HepG2 (cell line): ENCODE results near the gene ZNF574. TPM values are rescaled to one million over a fixed set of nuclear protein-coding genes. Genes with fewer than 3 reads are reported as not detected.

Experiments
- ATAC-seq: fragments of 200-7000 bp; cut with Tn5 transposase; 3 replicates; pipeline ENCODE4 v1.9.1; 2020; ENCODE audit warnings: mild to moderate bottlenecking, moderate library complexity
- BruUV-seq: library from RNA; stranded (reverse); fragments of 400-500 nt; replicated peaks from 2 replicates; lab custom pipeline; 2021; lab: Mats Ljungman, UMichigan
- CTCF ChIA-PET: fragments of 300-600 bp; formaldehyde crosslinking; extraction: SDS; loops from one replicate; lab custom pipeline; 2021; ENCODE audit warnings: low total read pairs, inconsistent platforms, low intra/inter-chr PET ratio; lab: Yijun Ruan, JAX
- POLR2A ChIA-PET: fragments of 350-600 bp; sonication (Branson Sonifier 250); formaldehyde crosslinking; loops from one replicate; lab custom pipeline; 2020; ENCODE audit warnings: antibody characterized with exemption, inconsistent platforms; lab: Yijun Ruan, JAX
- DNase-seq: peaks from one replicate; pipeline ENCODE4 v3.0.0-alpha.2; 2015; ENCODE audit warnings: low spot score
- FAIRE-seq: peaks from 3 replicates; lab custom pipeline; 2011; peaks lifted over from hg19 to GRCh38; lab: Jason Lieb, UNC
- H2AFZ ChIP-seq: one replicate; pipeline ENCODE4 v1.6.1; 2011; ENCODE audit warnings: low read length, inconsistent platforms
- H3K27ac ChIP-seq: fragments of 300-600 bp; 3 replicates; pipeline ENCODE4 v1.8.0; 2011; ENCODE audit warnings: mixed run types, mild to moderate bottlenecking, mixed read lengths, low read length, inconsistent platforms; ENCODE audit not compliant: insufficient read depth; ENCODE audit errors: extremely low read length
- H3K27me3 ChIP-seq, 2 experiments: fragments of 200-600 bp in 1 of 2; 2 replicates in 1 of 2; 3 replicates in 1 of 2; pipeline versions ENCODE4 v1.6.0 to v1.8.0; 2011; ENCODE audit warnings: low read length in 2 of 2, mild to moderate bottlenecking in 2 of 2, moderate library complexity in 2 of 2, inconsistent platforms in 1 of 2; ENCODE audit not compliant: insufficient read depth in 2 of 2, control insufficient read depth in 1 of 2
- H3K36me3 ChIP-seq, 2 experiments: fragments of 200-600 bp in 1 of 2; replicated peaks in 1 of 2; 2 replicates in 1 of 2; 3 replicates in 1 of 2; pipeline versions ENCODE4 v1.5.1 to v1.8.0; 2011; ENCODE audit warnings: low read length in 2 of 2, inconsistent platforms in 1 of 2; ENCODE audit not compliant: insufficient read depth in 2 of 2, control insufficient read depth in 1 of 2
- H3K4me1 ChIP-seq: 2 replicates; pipeline ENCODE4 v1.5.1; 2012; ENCODE audit warnings: low read length, inconsistent platforms; ENCODE audit not compliant: insufficient read depth
- H3K4me2 ChIP-seq: 2 replicates; pipeline ENCODE4 v1.6.0; 2011; ENCODE audit warnings: low read depth, low read length, inconsistent platforms
- H3K4me3 ChIP-seq, 3 experiments: fragments of 200-600 bp in 1 of 3; sonication (generic), shearing (Covaris generic) in 1 of 3; replicated peaks in 1 of 3; 2 replicates each; pipeline ENCODE4 v1.5.1; 2011 to 2016; ENCODE audit warnings: low read length in 3 of 3, inconsistent platforms in 2 of 3, low read depth in 2 of 3, mild to moderate bottlenecking in 2 of 3, control low read depth in 1 of 3, mixed read lengths in 1 of 3; ENCODE audit not compliant: insufficient read depth in 1 of 3
- H3K79me2 ChIP-seq: one replicate; pipeline ENCODE4 v1.6.1; 2011; ENCODE audit warnings: low read length, inconsistent platforms; ENCODE audit not compliant: insufficient read depth
- H3K9ac ChIP-seq: 2 replicates; pipeline ENCODE4 v1.6.0; 2011; ENCODE audit warnings: mild to moderate bottlenecking, low read depth, low read length, inconsistent platforms; ENCODE audit not compliant: insufficient read depth
- H3K9me3 ChIP-seq: 2 replicates; pipeline ENCODE4 v1.5.1; 2012; ENCODE audit warnings: mild to moderate bottlenecking, low read length
- H4K20me1 ChIP-seq: 2 replicates; pipeline ENCODE4 v1.6.0; 2011; ENCODE audit warnings: inconsistent platforms, mild to moderate bottlenecking, low read length, moderate library complexity; ENCODE audit not compliant: insufficient read depth
- IRF1 ChIP-seq: sonication (generic); formaldehyde crosslinking; IDR thresholded peaks from 2 replicates; pipeline ENCODE4 v1.4.0; 2020; ENCODE audit warnings: low read depth, mild to moderate bottlenecking, missing genetic modification reagents
- IRF2 ChIP-seq: IDR thresholded peaks from 2 replicates; pipeline ENCODE4 v1.6.1; 2018; ENCODE audit warnings: missing genetic modification reagents, missing compliant biosample characterization
- MTA1 ChIP-seq: sonication (generic); formaldehyde crosslinking; IDR thresholded peaks from 2 replicates; pipeline ENCODE4 v1.4.0; 2020; ENCODE audit warnings: missing genetic modification reagents, mild to moderate bottlenecking, borderline replicate concordance
- NFATC3 ChIP-seq: sonication (generic); formaldehyde crosslinking; IDR thresholded peaks from 2 replicates; pipeline ENCODE4 v1.5.1; 2020; ENCODE audit warnings: mild to moderate bottlenecking, missing genetic modification reagents
- SAP130 ChIP-seq: IDR thresholded peaks from 2 replicates; pipeline ENCODE4 v1.6.1; 2016; ENCODE audit warnings: low read depth
- SRSF9 ChIP-seq: fragments of 200-400 bp; formaldehyde crosslinking; IDR thresholded peaks from 2 replicates; pipeline ENCODE4 v1.6.1; 2018; ENCODE audit warnings: borderline replicate concordance, mild to moderate bottlenecking, low read depth, low read length; ENCODE audit not compliant: insufficient read depth, poor library complexity, severe bottlenecking
- ZNF382 ChIP-seq: sonication (generic); formaldehyde crosslinking; IDR thresholded peaks from 2 replicates; pipeline ENCODE4 v1.5.0; 2020; ENCODE audit warnings: missing genetic modification reagents, mild to moderate bottlenecking, borderline replicate concordance
- ZNF569 ChIP-seq: sonication (generic); formaldehyde crosslinking; IDR thresholded peaks from 2 replicates; pipeline ENCODE4 v1.5.0; 2020; ENCODE audit warnings: mild to moderate bottlenecking, missing genetic modification reagents, moderate library complexity, borderline replicate concordance
- WGBS: methylation state at CpG from one replicate; pipeline ENCODE4 v1.1.6; 2017; ENCODE audit warnings: low lambda C conversion rate; 5-methylcytosine and 5-hydroxymethylcytosine counted together
- in situ Hi-C: cut with HindIII; loops from 2 replicates; pipeline ENCODE4 v1.10.0; 2017; ENCODE audit warnings: low pct_unique_long_range_greater_than_20kb; ENCODE audit not compliant: extremely low pct_ligation_motif_present
- intact Hi-C: fragments of 100-400 bp; cut with micrococcal nuclease; formaldehyde crosslinking; loops from one replicate; pipeline ENCODE4 v1.10.0; 2022; ENCODE audit not compliant: unreplicated experiment
- polyA plus RNA-seq, 8 experiments: library from polyadenylated mRNA; depleted of rRNA in 3 of 8; stranded (reverse) in 7 of 8; unstranded in 1 of 8; fragments of >200 nt; fragmentation: Illumina TruSeq in 4 of 8; extraction: Trizol in 4 of 8; gene quantifications; 2 replicates each; pipeline versions ENCODE4 v1.2.1 to v1.2.3, GENCODE V29; 2011 to 2016; ENCODE audit warnings: low read depth in 4 of 8, missing spikeins in 1 of 8, mixed read lengths in 1 of 8; ENCODE audit not compliant: insufficient read depth in 1 of 8
- total RNA-seq, 5 experiments: library from RNA; depleted of rRNA; stranded (reverse); fragments of >200 nt; fragmentation: Illumina TruSeq; extraction: Trizol; gene quantifications; 2 replicates each; pipeline ENCODE4 v1.2.3, GENCODE V29; 2016; ENCODE audit warnings: low read depth in 1 of 5
- TF ChIP-seq, protein P1 (sequence below): sonication (generic); formaldehyde crosslinking; IDR thresholded peaks from 2 replicates; pipeline ENCODE4 v1.4.0; 2020; ENCODE audit warnings: missing genetic modification reagents
- TF ChIP-seq, protein P2 (sequence below): sonication (generic); formaldehyde crosslinking; IDR thresholded peaks from 2 replicates; pipeline ENCODE4 v1.4.0; 2020; ENCODE audit warnings: missing genetic modification reagents, borderline replicate concordance

The ZNF574 gene
- total and polyA plus RNA-seq, 2 of the 13 experiments (the other 11 are each of a cell fraction or from before 2014, with no cell fraction given): 7.7 to 7.9 TPM

GRCh38 chr19:42048992-42049391 lies 27.0 kb upstream of the ZNF574 start:
- Histone ChIP-seq H3K9me3 (no peaks in the 10 kb centered on the region), H3K4me1 (peaks cover 5% of the 10 kb centered on the region), H3K36me3 (no peaks in the 10 kb centered on the region), H3K4me2 (peak overlapping the region; percentile 81), H2AFZ (peak overlapping the region; percentile 96), H3K4me3 (peak overlapping the region; percentile 30 to 63 (median 39)), H3K79me2 (no peaks in the 10 kb centered on the region), H3K9ac (peak overlapping the region; percentile 39), H3K27ac (no peak overlapping the region), H3K27me3 (peaks cover 1 to 15% of the 10 kb centered on the region in 2 experiments; a peak in 2 of 5 replicates), H4K20me1 (no peaks in the 10 kb centered on the region)
- CTCF ChIA-PET: no interaction called here
- in situ Hi-C loops: no loop called here
- TF ChIP-seq IRF2 (CRISPR knock-in tag): peak; percentile 80; the same call in 1 of the 2 replicates
- TF ChIP-seq ZNF569: no peak
- TF ChIP-seq SAP130: peak; percentile 17; the same call in 1 of the 2 replicates
- peak; percentile 91 for TF ChIP-seq IRF1 (CRISPR knock-in tag)
- TF ChIP-seq NFATC3: no peak
- 1% methylated on average over 4 of the region's 4 CpGs for WGBS
- DNase-seq: no peak
- BruUV-seq: no TSS peak
- intact Hi-C loops: no loop called here
- POLR2A ChIA-PET: interaction anchor here (1.2 kb wide), 1 partner anchor 27 kb away, joined by 3 read pairs; the partner anchor contains the start of gene ZNF574
- no peak; the same call in 1 of the 3 replicates for ATAC-seq
- FAIRE-seq: no peak

- no peak for ATAC-seq
- no peak overlapping the region for H3K9ac ChIP-seq
- ChIA-PET POLR2A (no interaction called here), CTCF (no interaction called here)
- FAIRE-seq: no peak
- H4K20me1 ChIP-seq: no peaks in the 10 kb centered on the region
- no peak overlapping the region for H3K4me3 ChIP-seq
- peaks cover 1 to 19% of the 10 kb centered on the region in 2 experiments; a peak in 2 of 5 replicates for H3K27me3 ChIP-seq
- peaks cover 5% of the 10 kb centered on the region for H3K4me1 ChIP-seq
- H3K4me2 ChIP-seq: no peak overlapping the region
- no peak for DNase-seq
- no TSS peak for BruUV-seq
- in situ Hi-C loops (no loop called here), intact Hi-C loops (no loop called here)
- no peak overlapping the region for H2AFZ ChIP-seq
- H3K9me3 ChIP-seq: no peaks in the 10 kb centered on the region
- H3K36me3 ChIP-seq: no peaks in the 10 kb centered on the region
- no peak overlapping the region for H3K27ac ChIP-seq
- 71% methylated on average over 9 of the region's 14 CpGs for whole genome bisulfite sequencing
- no peaks in the 10 kb centered on the region for H3K79me2 ChIP-seq
- TF ChIP-seq, protein P1, sequence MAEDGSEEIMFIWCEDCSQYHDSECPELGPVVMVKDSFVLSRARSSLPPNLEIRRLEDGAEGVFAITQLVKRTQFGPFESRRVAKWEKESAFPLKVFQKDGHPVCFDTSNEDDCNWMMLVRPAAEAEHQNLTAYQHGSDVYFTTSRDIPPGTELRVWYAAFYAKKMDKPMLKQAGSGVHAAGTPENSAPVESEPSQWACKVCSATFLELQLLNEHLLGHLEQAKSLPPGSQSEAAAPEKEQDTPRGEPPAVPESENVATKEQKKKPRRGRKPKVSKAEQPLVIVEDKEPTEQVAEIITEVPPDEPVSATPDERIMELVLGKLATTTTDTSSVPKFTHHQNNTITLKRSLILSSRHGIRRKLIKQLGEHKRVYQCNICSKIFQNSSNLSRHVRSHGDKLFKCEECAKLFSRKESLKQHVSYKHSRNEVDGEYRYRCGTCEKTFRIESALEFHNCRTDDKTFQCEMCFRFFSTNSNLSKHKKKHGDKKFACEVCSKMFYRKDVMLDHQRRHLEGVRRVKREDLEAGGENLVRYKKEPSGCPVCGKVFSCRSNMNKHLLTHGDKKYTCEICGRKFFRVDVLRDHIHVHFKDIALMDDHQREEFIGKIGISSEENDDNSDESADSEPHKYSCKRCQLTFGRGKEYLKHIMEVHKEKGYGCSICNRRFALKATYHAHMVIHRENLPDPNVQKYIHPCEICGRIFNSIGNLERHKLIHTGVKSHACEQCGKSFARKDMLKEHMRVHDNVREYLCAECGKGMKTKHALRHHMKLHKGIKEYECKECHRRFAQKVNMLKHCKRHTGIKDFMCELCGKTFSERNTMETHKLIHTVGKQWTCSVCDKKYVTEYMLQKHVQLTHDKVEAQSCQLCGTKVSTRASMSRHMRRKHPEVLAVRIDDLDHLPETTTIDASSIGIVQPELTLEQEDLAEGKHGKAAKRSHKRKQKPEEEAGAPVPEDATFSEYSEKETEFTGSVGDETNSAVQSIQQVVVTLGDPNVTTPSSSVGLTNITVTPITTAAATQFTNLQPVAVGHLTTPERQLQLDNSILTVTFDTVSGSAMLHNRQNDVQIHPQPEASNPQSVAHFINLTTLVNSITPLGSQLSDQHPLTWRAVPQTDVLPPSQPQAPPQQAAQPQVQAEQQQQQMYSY (CRISPR knock-in tag): no peak
- TF ChIP-seq SRSF9: no peak
- TF ChIP-seq, protein P2, sequence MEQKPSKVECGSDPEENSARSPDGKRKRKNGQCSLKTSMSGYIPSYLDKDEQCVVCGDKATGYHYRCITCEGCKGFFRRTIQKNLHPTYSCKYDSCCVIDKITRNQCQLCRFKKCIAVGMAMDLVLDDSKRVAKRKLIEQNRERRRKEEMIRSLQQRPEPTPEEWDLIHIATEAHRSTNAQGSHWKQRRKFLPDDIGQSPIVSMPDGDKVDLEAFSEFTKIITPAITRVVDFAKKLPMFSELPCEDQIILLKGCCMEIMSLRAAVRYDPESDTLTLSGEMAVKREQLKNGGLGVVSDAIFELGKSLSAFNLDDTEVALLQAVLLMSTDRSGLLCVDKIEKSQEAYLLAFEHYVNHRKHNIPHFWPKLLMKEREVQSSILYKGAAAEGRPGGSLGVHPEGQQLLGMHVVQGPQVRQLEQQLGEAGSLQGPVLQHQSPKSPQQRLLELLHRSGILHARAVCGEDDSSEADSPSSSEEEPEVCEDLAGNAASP (CRISPR knock-in tag): no peak
- TF ChIP-seq MTA1: no peak
- TF ChIP-seq ZNF382 (CRISPR knock-in tag): no peak
Observed at GRCh38 chr19:42051166-42052115, 24.5 kb upstream of the ZNF574 start.
